K562 (cell line): ENCODE data around the gene MPZL1. TPM values are rescaled to one million over a fixed set of nuclear protein-coding genes. Genes with fewer than 3 reads are reported as not detected.

Experiments used
- ADNP ChIP-seq: fragments of 200-800 bp; sonication (Bioruptor generic); IDR thresholded peaks from 2 replicates; pipeline ENCODE4 v1.6.1; 2016; ENCODE audit warnings: missing genetic modification characterization, missing compliant biosample characterization
- FUS ChIP-seq: fragments of 200-400 bp; formaldehyde crosslinking; optimal IDR thresholded peaks from 2 replicates; pipeline ENCODE3; 2017; ENCODE audit warnings: low read depth, low read length
- GTF3C2 ChIP-seq: IDR thresholded peaks from 3 replicates; pipeline ENCODE4 v1.6.1; 2011; ENCODE audit warnings: borderline replicate concordance, mild to moderate bottlenecking, moderate library complexity; ENCODE audit not compliant: insufficient read length; ENCODE audit errors: extremely low read depth
- MCM7 ChIP-seq, 2 experiments: fragments of 450-650 bp; IDR thresholded peaks; 2 replicates each; pipeline ENCODE4 v1.6.1; 2016 to 2018
- MEIS2 ChIP-seq: fragments of 450-650 bp; IDR thresholded peaks from 2 replicates; pipeline ENCODE4 v1.6.1; 2014; ENCODE audit warnings: mild to moderate bottlenecking; ENCODE audit not compliant: partially characterized antibody
- MTA1 ChIP-seq: fragments of 450-650 bp; IDR thresholded peaks from 2 replicates; pipeline ENCODE4 v1.6.1; 2017; ENCODE audit warnings: borderline replicate concordance
- NR4A1 ChIP-seq, 2 experiments: fragments of 250-450 bp in 1 of 2; fragments of 450-650 bp in 1 of 2; sonication (Bioruptor Pico) in 1 of 2; IDR thresholded peaks; 2 replicates each; pipeline versions ENCODE4 v1.4.0 to v1.6.1; 2016 to 2020; ENCODE audit warnings: mild to moderate bottlenecking in 2 of 2, missing compliant biosample characterization in 1 of 2, missing genetic modification characterization in 1 of 2, moderate library complexity in 1 of 2
- PYGO2 ChIP-seq: fragments of 450-650 bp; IDR thresholded peaks from 2 replicates; pipeline ENCODE4 v1.6.1; 2016; ENCODE audit warnings: mild to moderate bottlenecking, missing genetic modification characterization, moderate library complexity, missing compliant biosample characterization
- RB1 ChIP-seq: fragments of 450-650 bp; IDR thresholded peaks from 2 replicates; pipeline ENCODE4 v1.6.1; 2017; ENCODE audit warnings: low read depth, mild to moderate bottlenecking
- RBM14 ChIP-seq: fragments of 200-400 bp; formaldehyde crosslinking; IDR thresholded peaks from 2 replicates; pipeline ENCODE4 v1.6.1; 2018; ENCODE audit warnings: low read depth, mild to moderate bottlenecking, low read length, moderate library complexity, borderline replicate concordance; ENCODE audit not compliant: insufficient read depth
- RBM17 ChIP-seq: fragments of 200-400 bp; formaldehyde crosslinking; IDR thresholded peaks from 2 replicates; pipeline ENCODE4 v1.6.1; 2017; ENCODE audit warnings: low read depth, mild to moderate bottlenecking, low read length, borderline replicate concordance
- RBM22 ChIP-seq: fragments of 200-400 bp; formaldehyde crosslinking; IDR thresholded peaks from 2 replicates; pipeline ENCODE4 v1.6.1; 2018; ENCODE audit warnings: low read length, low read depth; ENCODE audit not compliant: poor library complexity, severe bottlenecking
- THAP12 ChIP-seq: fragments of 250-450 bp; sonication (Bioruptor Pico); IDR thresholded peaks from 2 replicates; pipeline ENCODE4 v1.9.0; 2021; ENCODE audit warnings: mild to moderate bottlenecking, inconsistent platforms
- ZBTB12 ChIP-seq: fragments of 250-450 bp; sonication (Bioruptor Pico); IDR thresholded peaks from 2 replicates; pipeline ENCODE4 v1.4.0; 2020
- polyA plus RNA-seq, 8 experiments: library from polyadenylated mRNA; depleted of rRNA in 4 of 8; stranded (reverse) in 5 of 8; unstranded in 3 of 8; fragments of >200 nt; fragmentation: Nextera tagmentation in 2 of 8; fragmentation: Illumina TruSeq in 1 of 8; extraction: Ambion mirVana in 2 of 8; extraction: Trizol in 1 of 8; gene quantifications; 2 replicates each; pipeline versions ENCODE4 v1.2.1 to v1.2.3, GENCODE V29; 2011 to 2014; ENCODE audit warnings: inconsistent platforms in 1 of 8, missing spikeins in 1 of 8
- total RNA-seq, 7 experiments: library from RNA; depleted of rRNA in 6 of 7; stranded (reverse); fragments of >200 nt in 6 of 7; fragmentation: Illumina TruSeq in 2 of 7; extraction: Trizol in 2 of 7; gene quantifications; 2 replicates each; pipeline versions ENCODE4 v1.2.1 to v1.2.3, GENCODE V29; 2011 to 2021; ENCODE audit warnings: low replicate concordance in 1 of 7
- TF ChIP-seq, protein P1 (sequence below), 3 experiments: IDR thresholded peaks in 2 of 3; conservative IDR thresholded peaks in 1 of 3; 2 replicates each; pipeline ENCODE4 v1.5.1; 2011 to 2012; ENCODE audit warnings: low read length in 3 of 3, mild to moderate bottlenecking in 3 of 3, control low read depth in 2 of 3, improper control_type of control experiment in 1 of 3, inconsistent platforms in 1 of 3, low read depth in 1 of 3, mixed read lengths in 1 of 3, moderate library complexity in 1 of 3; ENCODE audit not compliant: insufficient read depth in 2 of 3

The MPZL1 gene
- total and polyA plus RNA-seq, 9 of the 15 experiments (the other 6 are each of a cell fraction or from before 2014, with no cell fraction given): 14.5 to 153 (median 66.5) TPM

- no peak for TF ChIP-seq NR4A1 (CRISPR knock-in tag; IDR thresholded peaks at IDR 0.05)
- peak; percentile 65 for TF ChIP-seq NR4A1 (tag; IDR thresholded peaks at IDR 0.05)
- no peak for TF ChIP-seq MEIS2
- no peak for TF ChIP-seq RB1
- TF ChIP-seq FUS: no peak
- TF ChIP-seq RBM22: no peak
- TF ChIP-seq, protein P1, sequence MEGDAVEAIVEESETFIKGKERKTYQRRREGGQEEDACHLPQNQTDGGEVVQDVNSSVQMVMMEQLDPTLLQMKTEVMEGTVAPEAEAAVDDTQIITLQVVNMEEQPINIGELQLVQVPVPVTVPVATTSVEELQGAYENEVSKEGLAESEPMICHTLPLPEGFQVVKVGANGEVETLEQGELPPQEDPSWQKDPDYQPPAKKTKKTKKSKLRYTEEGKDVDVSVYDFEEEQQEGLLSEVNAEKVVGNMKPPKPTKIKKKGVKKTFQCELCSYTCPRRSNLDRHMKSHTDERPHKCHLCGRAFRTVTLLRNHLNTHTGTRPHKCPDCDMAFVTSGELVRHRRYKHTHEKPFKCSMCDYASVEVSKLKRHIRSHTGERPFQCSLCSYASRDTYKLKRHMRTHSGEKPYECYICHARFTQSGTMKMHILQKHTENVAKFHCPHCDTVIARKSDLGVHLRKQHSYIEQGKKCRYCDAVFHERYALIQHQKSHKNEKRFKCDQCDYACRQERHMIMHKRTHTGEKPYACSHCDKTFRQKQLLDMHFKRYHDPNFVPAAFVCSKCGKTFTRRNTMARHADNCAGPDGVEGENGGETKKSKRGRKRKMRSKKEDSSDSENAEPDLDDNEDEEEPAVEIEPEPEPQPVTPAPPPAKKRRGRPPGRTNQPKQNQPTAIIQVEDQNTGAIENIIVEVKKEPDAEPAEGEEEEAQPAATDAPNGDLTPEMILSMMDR (IDR thresholded peaks at IDR 0.05 in 2 of 3, conservative IDR thresholded peaks at IDR 0.05 in 1 of 3; ENCODE audit: insufficient read depth in 2 of 3, low read depth in 1 of 3, low read length in 3 of 3): no peak
- peak; percentile 67 for TF ChIP-seq PYGO2 (tag)
- no peak for TF ChIP-seq RBM14
- no peak for TF ChIP-seq THAP12 (CRISPR knock-in tag)
- TF ChIP-seq GTF3C2: no peak
- TF ChIP-seq MCM7 (IDR thresholded peaks at IDR 0.05): no peak
- peak; percentile 73; the same call in 1 of the 2 replicates for TF ChIP-seq ADNP
- TF ChIP-seq ZBTB12: no peak
- TF ChIP-seq MTA1: no peak; the same call in 1 of the 2 replicates
- TF ChIP-seq RBM17: no peak
Measured at GRCh38 chr1:167825419-167826079, 103.8 kb downstream of the MPZL1 start (continued).
